GM23338 (cell line): Measurements from ENCODE around the gene SYNE1. TPM values are rescaled to one million over a fixed set of nuclear protein-coding genes. Genes with fewer than 3 reads are reported as not detected.

Experiments
- ATAC-seq: fragments of 200-7000 bp; cut with Tn5 transposase; 3 replicates; pipeline ENCODE4 v1.9.1; 2020
- DNase-seq: peaks from one replicate; pipeline ENCODE4 v3.0.0-alpha.2; 2015; ENCODE audit warnings: low spot score
- H2AFZ ChIP-seq: fragments of 200-600 bp; sonication (generic); 2 replicates; pipeline ENCODE4 v1.8.0; 2016; ENCODE audit warnings: antibody characterized with exemption, mild to moderate bottlenecking, moderate library complexity
- H3F3A ChIP-seq: fragments of 200-600 bp; sonication (generic); replicated peaks from 2 replicates; pipeline ENCODE4 v1.8.0; 2017; ENCODE audit warnings: antibody characterized with exemption, mixed run types, low read depth
- H3K27ac ChIP-seq: fragments of 200-600 bp; sonication (generic); 2 replicates; pipeline ENCODE4 v1.6.1; 2016; ENCODE audit warnings: low read depth
- H3K27me3 ChIP-seq: fragments of 200-600 bp; sonication (generic); 2 replicates; pipeline ENCODE4 v1.8.0; 2016; ENCODE audit warnings: mild to moderate bottlenecking, mixed run types, moderate library complexity; ENCODE audit not compliant: insufficient read depth
- H3K36me3 ChIP-seq: fragments of 200-600 bp; sonication (generic); 2 replicates; pipeline ENCODE4 v1.8.0; 2016; ENCODE audit warnings: mild to moderate bottlenecking; ENCODE audit not compliant: insufficient read depth
- H3K4me1 ChIP-seq: fragments of 200-600 bp; sonication (generic); 2 replicates; pipeline ENCODE4 v1.8.0; 2016; ENCODE audit warnings: mild to moderate bottlenecking, moderate library complexity; ENCODE audit not compliant: insufficient read depth
- H3K4me2 ChIP-seq: fragments of 200-600 bp; sonication (generic); 2 replicates; pipeline ENCODE4 v1.7.1; 2017; ENCODE audit warnings: mixed run types
- H3K4me3 ChIP-seq: fragments of 200-600 bp; sonication (generic); 2 replicates; pipeline ENCODE4 v1.6.1; 2016; ENCODE audit warnings: mixed run types
- H3K79me2 ChIP-seq: fragments of 200-600 bp; sonication (generic); replicated peaks from 2 replicates; pipeline ENCODE4 v1.8.0; 2017; ENCODE audit warnings: mild to moderate bottlenecking; ENCODE audit not compliant: insufficient read depth
- H3K9me2 ChIP-seq: fragments of 200-600 bp; sonication (generic); 2 replicates; pipeline ENCODE4 v1.8.0; 2017; ENCODE audit not compliant: insufficient read depth
- H4K20me1 ChIP-seq: fragments of 200-600 bp; sonication (generic); replicated peaks from 2 replicates; pipeline ENCODE4 v1.8.0; 2017; ENCODE audit warnings: mild to moderate bottlenecking; ENCODE audit not compliant: insufficient read depth
- H3K27ac Mint-ChIP-seq: 2 replicates; pipeline ENCODE4 v1.8.0; 2020; ENCODE audit warnings: inconsistent platforms, mild to moderate bottlenecking, moderate library complexity, mixed read lengths
- H3K27me3 Mint-ChIP-seq: 3 replicates; pipeline ENCODE4 v1.8.0; 2022; ENCODE audit warnings: low read depth, mild to moderate bottlenecking, moderate library complexity, mixed read lengths, inconsistent platforms; ENCODE audit not compliant: insufficient read depth, poor library complexity
- H3K36me3 Mint-ChIP-seq: 3 replicates; pipeline ENCODE4 v1.8.0; 2021; ENCODE audit warnings: low read depth, mild to moderate bottlenecking, inconsistent platforms, moderate library complexity, mixed read lengths
- H3K4me1 Mint-ChIP-seq: 3 replicates; pipeline ENCODE4 v1.8.0; 2020; ENCODE audit warnings: mild to moderate bottlenecking, inconsistent platforms, mixed read lengths
- H3K4me3 Mint-ChIP-seq: 3 replicates; pipeline ENCODE4 v1.8.0; 2021; ENCODE audit warnings: moderate library complexity, mild to moderate bottlenecking, inconsistent platforms, mixed read lengths
- H3K9me3 Mint-ChIP-seq: 3 replicates; pipeline ENCODE4 v1.8.0; 2020; ENCODE audit warnings: moderate library complexity, mild to moderate bottlenecking, inconsistent platforms, mixed read lengths
- CREB1 ChIP-seq: fragments of 250-450 bp; sonication (Bioruptor Pico); IDR thresholded peaks from 2 replicates; pipeline ENCODE4 v1.5.0; 2020; ENCODE audit warnings: low read depth, mild to moderate bottlenecking, moderate library complexity
- EZH2 ChIP-seq: fragments of 200-600 bp; sonication (generic); IDR thresholded peaks from one replicate; pipeline ENCODE4 v1.8.0; 2017; ENCODE audit warnings: antibody characterized with exemption, mild to moderate bottlenecking, low read depth; ENCODE audit not compliant: unreplicated experiment
- JUNB ChIP-seq: IDR thresholded peaks from one replicate; pipeline ENCODE4 v1.6.1; 2016; ENCODE audit warnings: antibody characterized with exemption; ENCODE audit not compliant: unreplicated experiment
- REST ChIP-seq: IDR thresholded peaks from one replicate; pipeline ENCODE4 v1.6.1; 2018; ENCODE audit warnings: antibody characterized with exemption; ENCODE audit not compliant: unreplicated experiment
- STAT1 ChIP-seq: IDR thresholded peaks from one replicate; pipeline ENCODE4 v1.6.1; 2016; ENCODE audit warnings: antibody characterized with exemption; ENCODE audit not compliant: unreplicated experiment
- ZNF114 ChIP-seq: fragments of 250-450 bp; sonication (Bioruptor Pico); IDR thresholded peaks from 2 replicates; pipeline ENCODE4 v1.5.0; 2020; ENCODE audit warnings: mild to moderate bottlenecking, moderate library complexity
- ZNF331 ChIP-seq: fragments of 250-450 bp; sonication (Bioruptor Pico); IDR thresholded peaks from 2 replicates; pipeline ENCODE4 v1.5.0; 2020; ENCODE audit warnings: low read depth, mild to moderate bottlenecking, moderate library complexity
- ZNF462 ChIP-seq: fragments of 250-450 bp; sonication (Bioruptor Pico); IDR thresholded peaks from 2 replicates; pipeline ENCODE4 v1.5.0; 2020; ENCODE audit warnings: mild to moderate bottlenecking, moderate library complexity
- polyA plus RNA-seq: library from polyadenylated mRNA; unstranded; fragments of >200 nt; fragmentation: Nextera tagmentation; extraction: Ambion mirVana; gene quantifications from 2 replicates; pipeline ENCODE4 v1.2.1, GENCODE V29; 2016
- total RNA-seq: library from RNA; depleted of rRNA; stranded (reverse); fragments of >200 nt; shearing (Covaris generic); gene quantifications from 2 replicates; pipeline ENCODE4 v1.2.3, GENCODE V29; 2014
- TF ChIP-seq, protein P1 (sequence below): IDR thresholded peaks from 2 replicates; pipeline ENCODE4 v1.6.1; 2016; ENCODE audit warnings: antibody characterized with exemption

SYNE1 gene
- total and polyA plus RNA-seq, 2 experiments from 2014 or later = 3.9 to 13.6 TPM

- no peak overlapping the region for H3K4me3 Mint-ChIP-seq
- Histone ChIP-seq H3K9me2 (no peaks in the 10 kb centered on the region), H3K4me2 (no peak overlapping the region), H3K36me3 (no peaks in the 10 kb centered on the region), H3K4me3 (no peak overlapping the region), H3K79me2 (no peaks in the 10 kb centered on the region), H3F3A (no peaks in the 10 kb centered on the region), H3K27me3 (no peaks in the 10 kb centered on the region), H4K20me1 (no peaks in the 10 kb centered on the region), H3K4me1 (no peaks in the 10 kb centered on the region), H3K27ac (no peak overlapping the region), H2AFZ (no peak overlapping the region)
- peaks cover 2% of the 10 kb centered on the region for H3K27me3 Mint-ChIP-seq
- TF ChIP-seq REST = no peak
- TF ChIP-seq EZH2 = no peak
- no peak for TF ChIP-seq ZNF331 (CRISPR knock-in tag)
- no peak for TF ChIP-seq ZNF114 (CRISPR knock-in tag)
- no peak for TF ChIP-seq JUNB
- TF ChIP-seq, protein P1, sequence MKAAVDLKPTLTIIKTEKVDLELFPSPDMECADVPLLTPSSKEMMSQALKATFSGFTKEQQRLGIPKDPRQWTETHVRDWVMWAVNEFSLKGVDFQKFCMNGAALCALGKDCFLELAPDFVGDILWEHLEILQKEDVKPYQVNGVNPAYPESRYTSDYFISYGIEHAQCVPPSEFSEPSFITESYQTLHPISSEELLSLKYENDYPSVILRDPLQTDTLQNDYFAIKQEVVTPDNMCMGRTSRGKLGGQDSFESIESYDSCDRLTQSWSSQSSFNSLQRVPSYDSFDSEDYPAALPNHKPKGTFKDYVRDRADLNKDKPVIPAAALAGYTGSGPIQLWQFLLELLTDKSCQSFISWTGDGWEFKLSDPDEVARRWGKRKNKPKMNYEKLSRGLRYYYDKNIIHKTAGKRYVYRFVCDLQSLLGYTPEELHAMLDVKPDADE = no peak
- TF ChIP-seq ZNF462 = no peak
- no peak for TF ChIP-seq STAT1
- TF ChIP-seq CREB1 (CRISPR knock-in tag) = no peak
- ATAC-seq = no peak
- H3K4me1 Mint-ChIP-seq = no peaks in the 10 kb centered on the region
- H3K36me3 Mint-ChIP-seq = no peaks in the 10 kb centered on the region
- no peaks in the 10 kb centered on the region for H3K9me3 Mint-ChIP-seq
- no peak for DNase-seq
- no peak overlapping the region for H3K27ac Mint-ChIP-seq
Measured at GRCh38 chr6:152189736-152190135, 447.4 kb downstream of the SYNE1 start.
